ENCODE results near the gene ANKRD65.

Gene ANKRD65

DNA sequence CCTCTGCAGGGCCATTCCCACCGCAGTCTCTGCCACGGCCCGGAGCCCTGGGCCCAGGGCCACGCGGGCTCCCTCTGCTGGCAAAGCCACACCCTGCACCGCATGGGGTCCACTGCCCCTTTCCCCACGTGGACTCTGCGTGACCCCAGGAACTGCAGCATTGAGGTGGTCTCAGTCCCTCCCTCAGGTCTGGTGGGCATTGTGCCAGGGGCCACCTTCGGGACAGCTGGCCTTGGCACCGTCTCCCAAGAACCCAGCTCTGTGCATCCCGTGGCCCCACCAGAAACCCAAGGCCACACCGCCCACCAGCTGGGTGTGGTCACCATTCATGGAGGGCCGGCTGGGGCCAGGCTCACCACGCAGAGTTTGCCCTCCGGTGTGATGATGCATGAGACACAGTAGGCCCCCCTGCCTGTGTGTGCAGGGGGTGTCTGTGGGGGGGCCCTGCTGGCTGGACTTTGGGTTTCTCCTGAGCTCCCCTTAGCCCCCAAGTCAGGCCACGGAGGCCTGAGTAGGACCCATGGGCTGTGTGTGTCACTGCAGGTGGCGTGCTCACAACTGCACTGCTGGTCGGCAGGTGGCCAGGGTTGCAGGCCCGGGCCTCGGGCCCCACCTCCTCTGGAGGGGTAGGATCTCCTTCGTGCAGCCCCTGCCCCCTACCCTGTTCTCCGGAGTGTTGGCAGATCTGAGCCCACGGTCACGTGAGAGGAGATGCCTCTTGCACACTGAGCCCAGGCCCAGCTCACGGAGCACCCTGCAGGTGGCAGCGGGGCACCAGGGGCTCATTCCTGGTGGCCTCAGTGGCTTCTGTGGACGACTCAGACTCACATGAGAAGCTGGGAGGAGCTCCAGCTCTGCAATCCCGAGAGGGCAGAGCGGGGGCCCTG lies 20.2 kb upstream of the ANKRD65 start:
- peak; percentile 20 for DNase-seq

DNA sequence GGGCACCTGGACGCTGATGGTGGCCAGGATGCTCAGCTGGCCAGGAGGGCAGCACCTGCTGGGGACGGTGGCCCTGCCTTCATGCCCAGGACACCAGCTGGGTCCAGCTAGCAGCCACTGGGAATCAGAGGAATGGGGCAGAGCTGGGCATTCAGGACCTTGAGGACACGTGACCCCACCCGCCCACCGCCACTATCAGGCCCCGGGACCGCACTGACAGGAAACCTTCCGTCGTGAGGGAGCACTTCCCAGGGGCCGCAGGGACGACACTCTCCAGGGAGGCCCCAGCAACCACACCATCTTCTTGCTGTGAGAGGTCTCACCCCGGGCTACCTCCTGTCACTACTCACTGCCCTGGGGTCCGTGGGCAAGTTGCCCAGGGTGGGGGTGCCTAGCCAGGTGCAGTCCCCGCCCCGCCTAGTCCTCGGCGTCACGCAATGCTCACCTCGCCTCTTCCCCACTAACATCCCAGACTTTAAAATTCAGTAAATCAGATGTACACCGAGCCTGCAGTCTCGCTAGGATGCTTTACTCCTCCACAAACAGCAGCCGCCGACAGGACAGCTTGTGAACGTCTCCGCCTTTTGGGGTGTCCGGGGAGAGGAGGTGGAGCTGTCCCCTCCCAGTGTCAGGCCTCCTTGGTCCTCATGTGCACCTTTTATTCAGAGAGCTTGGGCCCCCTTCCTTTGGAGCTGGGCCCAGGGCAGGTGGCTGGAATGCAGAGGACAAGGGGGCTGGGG lies 19.4 kb upstream of the ANKRD65 start:
- DNase-seq = no peak

DNA sequence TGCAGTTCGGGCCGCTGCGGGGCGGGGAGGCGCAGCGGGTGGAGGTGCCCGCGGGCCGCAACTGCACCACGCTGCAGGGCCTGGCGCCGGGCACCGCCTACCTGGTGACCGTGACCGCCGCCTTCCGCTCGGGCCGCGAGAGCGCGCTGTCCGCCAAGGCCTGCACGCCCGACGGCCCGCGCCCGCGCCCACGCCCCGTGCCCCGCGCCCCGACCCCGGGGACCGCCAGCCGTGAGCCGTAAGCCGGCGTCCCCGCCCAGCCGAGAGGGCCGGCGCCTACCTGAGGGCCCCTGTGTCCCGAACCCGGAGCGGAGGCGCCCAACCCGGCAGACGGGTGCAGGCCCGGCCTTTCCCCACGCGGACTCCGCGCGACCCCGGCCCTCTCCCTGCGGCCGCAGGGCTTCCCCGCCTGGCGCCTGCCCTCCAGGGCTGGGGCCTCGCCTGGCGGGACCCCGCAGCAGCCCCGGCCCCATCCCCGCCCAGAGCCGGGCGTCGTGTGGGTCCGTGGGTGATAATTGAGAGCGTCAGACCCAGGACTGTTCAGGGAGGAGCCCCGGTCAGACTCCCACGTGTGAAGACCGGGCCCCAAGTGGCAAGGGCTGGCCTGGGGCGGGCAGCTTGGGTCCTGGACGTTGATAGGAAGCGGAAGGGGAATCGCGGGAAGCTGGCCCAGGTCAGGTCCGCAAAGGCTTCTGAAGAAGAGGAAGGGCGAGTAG lies 18.6 kb upstream of the ANKRD65 start:
- no peak for DNase-seq

DNA sequence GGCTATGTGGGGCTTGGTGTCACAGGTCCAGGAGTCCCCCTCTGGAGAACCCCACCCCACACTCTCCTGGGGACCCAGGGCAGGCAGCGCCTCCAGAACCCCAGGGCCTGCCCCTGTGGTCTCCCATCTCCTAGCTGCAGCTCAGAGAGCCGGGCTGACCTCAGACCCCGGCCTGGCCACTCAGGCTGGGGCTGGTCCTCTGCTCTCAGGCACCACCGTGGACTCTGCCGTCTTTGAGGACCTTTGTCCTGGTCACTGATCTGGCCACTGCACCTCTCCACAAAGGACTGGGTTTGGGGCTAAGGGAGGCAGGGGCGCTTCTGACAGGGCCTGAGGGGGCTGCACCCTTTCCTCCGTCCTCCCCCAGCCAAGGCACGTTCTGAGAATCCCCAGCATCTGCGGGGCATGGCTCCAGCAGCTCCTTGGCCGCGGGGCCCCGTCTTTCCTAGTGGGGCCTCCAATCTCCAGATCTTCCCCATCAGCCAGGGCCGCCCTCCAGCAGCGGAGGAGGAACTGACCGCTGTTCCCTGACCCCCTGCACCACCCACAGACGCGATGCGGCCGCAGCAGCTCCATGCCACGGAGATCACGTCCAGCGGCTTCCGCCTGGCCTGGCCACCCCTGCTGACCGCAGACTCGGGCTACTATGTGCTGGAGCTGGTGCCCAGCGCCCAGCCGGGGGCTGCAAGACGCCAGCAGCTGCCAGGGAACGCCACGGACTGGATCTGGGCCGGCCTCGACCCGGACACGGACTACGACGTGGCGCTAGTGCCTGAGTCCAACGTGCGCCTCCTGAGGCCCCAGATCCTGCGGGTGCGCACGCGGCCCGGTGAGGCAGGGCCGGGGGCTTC lies 17.7 kb upstream of the ANKRD65 start:
- no peak for DNase-seq

DNA sequence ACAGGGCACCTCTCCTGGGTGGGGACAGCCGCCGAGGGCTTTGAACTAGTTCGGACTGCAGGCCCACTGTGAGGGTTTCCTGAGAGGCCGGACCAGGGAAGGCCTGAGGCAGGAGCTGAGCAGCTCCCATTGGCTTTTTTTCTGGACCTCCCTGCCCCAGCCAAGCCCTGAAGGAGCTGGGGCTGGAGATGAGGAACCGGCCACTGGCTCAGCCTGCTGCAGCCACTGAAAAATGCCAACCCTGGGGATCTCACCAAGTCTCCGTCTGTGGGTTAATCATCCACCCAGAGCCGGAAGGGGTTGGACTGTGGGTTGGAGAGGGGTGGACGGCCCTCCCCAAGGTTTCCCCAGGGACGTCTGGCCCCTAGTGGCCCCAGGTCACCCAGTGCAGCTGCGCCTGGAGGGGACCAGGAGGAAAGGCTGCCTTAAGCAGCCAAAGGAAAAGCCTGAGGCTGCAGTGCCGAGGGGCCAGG lies 16.9 kb upstream of the ANKRD65 start:
- no peak for DNase-seq

DNA sequence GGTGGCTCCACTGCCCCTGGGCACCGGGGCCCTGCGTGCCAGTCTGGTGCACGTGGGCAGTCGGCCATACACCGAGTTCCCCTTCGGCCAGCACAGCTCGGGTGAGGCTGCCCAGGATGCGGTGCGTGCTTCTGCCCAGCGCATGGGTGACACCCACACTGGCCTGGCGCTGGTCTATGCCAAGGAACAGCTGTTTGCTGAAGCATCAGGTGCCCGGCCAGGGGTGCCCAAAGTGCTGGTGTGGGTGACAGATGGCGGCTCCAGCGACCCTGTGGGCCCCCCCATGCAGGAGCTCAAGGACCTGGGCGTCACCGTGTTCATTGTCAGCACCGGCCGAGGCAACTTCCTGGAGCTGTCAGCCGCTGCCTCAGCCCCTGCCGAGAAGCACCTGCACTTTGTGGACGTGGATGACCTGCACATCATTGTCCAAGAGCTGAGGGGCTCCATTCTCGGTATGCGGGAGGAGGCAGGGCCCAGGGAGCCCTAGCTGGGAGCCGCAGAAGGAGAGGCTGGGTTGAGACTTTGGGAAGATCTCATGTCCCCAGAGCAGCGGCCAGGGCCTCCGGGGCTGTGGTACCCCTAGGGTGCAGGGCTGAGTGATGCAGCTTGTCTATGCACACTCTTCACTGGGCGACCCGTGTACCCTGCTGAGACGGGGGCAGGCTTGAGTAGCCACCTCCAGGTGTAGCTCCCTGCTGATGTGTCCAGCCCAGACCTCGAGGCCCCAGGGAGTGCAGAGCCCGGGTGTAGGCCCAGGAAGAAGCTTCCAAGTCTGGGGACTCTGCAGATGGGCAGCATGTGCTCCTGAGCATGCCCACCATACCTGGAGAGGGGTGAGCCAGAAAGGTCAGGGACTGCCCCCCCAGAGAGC lies 16.2 kb upstream of the ANKRD65 start:
- DNase-seq = no peak

DNA sequence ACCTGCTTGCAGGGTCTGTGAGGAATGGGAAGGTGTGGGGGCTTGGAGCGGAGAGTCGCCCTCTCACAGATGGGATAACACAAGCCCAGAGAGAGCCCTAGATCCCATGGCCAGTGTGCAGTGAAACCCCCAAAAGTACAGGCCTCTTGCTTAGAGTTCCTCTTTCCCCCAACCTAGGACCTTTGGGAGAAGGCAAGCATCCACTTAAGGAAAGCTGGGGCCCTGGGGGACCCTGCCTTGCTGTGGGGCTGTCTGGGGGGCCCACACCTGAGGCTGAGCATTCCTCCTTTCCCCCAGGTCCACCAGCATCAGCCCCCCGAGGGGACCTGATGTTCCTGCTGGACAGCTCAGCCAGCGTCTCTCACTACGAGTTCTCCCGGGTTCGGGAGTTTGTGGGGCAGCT lies 15.6 kb upstream of the ANKRD65 start:
- no peak for DNase-seq

DNA sequence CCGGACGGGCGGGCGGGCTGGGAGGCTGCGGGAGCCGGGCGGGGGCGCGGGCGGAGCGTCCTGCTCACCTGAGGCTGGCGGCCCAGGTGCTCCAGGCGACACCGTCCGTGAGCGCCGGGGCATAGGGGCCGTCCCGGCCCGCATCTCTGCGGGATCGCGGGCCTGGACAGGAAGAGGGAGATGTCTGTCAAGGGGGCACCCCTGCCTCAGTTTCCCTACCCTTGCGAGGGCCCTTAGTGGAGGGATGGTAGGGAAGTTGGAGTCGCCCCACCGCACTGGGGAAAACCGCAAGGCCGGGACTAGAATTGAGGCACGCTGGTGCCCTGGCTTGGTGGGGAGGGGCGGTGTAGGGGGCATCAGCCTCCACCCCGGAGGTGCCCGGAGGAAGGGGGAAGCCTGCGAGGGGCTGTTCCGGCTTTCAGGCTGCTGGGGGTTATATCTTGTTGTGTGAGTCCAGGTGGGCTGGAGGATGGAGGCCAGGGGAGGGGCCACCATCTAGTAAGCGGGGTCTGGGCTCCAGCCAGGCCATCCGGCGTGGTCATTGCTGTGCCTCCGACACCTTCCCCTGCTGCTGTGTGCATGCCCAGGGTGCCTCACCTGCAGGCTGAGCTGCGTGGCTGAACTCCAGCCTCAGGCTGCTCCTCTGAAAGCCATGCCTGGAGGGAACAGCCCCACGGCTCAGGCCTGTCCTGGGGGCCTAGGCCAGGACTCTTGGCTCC lies 15.0 kb upstream of the ANKRD65 start:
- no peak for DNase-seq

DNA sequence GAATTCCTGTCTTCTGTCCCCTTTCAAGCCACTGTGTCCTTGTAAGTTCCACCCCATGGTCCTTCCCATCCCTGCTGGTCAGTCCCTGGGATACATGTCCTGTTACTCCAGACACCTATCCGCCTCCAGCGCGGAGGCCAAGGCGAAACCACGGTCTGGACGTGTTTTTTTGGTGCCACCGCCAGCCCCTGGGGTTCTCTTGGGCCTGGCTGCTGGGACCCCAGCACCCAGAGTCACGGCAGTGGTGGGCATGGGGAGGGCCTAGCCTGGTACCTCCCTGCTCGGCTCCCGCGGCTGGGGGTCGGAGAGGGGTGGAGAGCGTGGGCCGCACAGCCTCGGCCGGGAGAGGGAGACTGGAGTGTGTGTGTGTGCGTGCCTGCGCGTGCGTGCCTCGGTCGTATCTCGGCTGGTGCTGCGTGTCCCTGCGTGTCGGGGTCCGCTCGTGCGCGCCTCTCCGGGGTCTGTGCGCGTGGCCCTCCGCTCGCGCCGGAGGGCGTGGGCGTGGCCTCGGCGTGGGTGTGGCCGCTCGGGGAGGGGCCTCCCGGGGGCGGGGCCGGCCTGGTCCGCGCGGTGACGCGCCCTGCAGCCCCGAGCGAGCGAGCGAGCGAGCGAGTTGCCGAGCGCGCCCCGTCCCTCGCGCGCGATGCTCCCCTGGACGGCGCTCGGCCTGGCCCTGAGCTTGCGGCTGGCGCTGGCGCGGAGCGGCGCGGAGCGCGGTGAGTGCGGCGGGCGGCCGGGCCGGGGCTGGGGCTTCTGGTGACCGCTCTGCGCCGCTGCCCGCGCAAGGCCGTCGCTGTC lies 14.2 kb upstream of the ANKRD65 start, which contains the start of gene VWA1:
VWA1 (plus strand) TSS at position 585 of the 798 bp plus-strand sequence; CDS start at position 644, 59 bp downstream.
- DNase-seq = no peak

DNA sequence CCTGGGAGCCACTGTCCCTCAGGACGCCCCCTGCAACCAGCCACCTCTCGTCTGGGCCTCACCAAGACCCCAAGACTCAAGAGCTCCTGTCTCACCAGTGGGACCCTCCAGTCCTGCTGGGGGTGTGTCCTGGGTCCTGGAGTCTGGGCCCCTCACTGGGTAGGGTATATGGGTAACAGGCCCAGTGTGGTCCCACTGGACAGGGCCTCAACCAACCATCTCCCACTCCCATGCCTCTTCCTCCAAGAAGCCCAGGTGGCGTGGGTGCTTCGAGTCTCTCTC lies 13.7 kb upstream of the ANKRD65 start:
- DNase-seq = no peak

DNA sequence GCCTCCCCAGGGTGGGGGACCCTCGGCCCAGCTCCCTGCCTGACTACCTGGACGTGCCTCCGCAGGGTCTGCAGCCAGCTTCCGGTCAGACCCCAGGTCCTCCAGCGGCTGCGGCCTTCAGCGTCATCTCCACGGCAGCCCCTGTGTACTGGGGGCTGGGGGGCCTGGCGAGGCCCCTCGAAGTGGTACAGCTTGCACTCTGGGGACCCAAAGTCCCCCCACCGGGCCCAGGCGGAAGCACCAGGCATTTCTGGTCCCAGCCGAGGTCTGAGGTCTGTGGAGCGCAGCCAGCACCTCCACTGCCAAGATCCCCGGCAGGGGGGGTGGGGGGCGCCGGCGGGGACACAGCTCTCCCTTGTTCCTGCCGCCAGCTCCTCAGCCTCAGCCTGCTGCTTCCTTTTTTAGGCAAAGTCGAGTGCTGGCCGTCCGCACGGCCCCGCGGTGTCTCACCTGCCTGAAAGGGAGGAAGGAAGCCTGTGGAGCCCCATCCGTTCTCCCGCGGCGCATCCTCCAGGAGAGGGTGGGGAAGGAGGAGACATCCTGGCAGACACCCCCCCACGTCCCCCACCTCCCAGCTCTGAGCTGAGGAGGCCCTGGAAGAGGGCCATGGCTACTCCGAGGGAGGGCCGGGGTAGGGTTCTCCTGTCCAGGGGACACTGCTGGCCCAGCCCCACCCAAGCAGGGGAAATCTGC lies 13.2 kb upstream of the ANKRD65 start:
- no peak for DNase-seq

DNA sequence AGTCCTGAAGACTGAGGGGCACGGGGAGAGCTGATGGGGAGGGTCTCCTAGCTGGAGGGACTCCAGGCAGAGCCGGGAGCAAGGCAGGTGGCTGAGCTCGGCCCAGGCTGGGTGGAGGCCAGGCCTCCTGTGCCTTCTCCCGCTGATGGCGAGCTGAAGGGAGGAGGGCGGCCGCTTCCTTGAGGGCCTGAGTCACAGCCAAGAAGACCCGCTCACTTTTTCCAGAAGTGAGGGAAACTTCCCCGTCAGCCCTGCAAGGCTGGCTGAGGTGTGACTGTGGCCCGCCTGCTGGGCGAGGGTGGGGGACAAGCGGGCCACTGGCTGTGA lies 12.7 kb upstream of the ANKRD65 start:
- no peak for DNase-seq

DNA sequence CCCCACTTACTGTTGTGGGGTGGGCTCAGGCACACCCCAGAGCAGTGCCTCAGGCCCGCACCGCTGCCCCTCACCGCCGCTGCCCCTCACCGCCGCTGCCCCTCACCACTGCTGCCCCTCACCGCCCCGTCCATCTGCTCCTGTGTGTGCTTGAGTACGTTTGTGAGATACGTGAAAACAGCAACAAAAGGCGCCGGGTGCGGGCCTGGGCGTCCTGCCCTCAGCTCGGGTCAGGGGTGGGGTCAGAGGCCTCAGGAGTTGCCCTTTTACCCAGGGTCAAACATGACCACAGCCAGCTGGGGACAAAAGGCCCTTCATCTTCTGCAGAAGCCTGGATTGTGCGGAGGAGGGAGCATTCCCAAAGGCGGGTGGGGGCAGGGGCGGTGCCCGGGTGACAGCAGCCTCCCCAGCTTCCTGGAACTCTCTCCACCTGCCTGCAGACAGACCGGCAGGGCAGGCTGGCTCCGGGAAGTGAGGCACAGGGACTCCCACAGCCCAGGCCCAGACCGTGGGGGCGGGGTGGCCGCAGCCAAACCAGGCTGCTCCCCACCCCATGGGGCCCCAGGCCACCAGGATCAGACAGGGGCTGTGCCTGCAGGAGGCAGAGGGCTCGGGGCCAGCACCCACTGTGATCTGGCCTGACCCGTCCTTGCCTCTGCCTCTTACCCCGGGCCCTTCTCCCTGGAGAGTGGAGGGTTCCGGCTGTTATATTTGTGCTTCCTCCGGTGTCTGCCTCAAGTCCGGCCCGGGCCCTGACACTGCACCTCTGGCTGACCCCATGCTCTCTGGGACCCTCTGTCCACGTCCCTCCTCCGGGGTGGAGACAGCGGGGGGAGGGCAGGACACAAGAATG lies 12.1 kb upstream of the ANKRD65 start:
- DNase-seq = no peak

DNA sequence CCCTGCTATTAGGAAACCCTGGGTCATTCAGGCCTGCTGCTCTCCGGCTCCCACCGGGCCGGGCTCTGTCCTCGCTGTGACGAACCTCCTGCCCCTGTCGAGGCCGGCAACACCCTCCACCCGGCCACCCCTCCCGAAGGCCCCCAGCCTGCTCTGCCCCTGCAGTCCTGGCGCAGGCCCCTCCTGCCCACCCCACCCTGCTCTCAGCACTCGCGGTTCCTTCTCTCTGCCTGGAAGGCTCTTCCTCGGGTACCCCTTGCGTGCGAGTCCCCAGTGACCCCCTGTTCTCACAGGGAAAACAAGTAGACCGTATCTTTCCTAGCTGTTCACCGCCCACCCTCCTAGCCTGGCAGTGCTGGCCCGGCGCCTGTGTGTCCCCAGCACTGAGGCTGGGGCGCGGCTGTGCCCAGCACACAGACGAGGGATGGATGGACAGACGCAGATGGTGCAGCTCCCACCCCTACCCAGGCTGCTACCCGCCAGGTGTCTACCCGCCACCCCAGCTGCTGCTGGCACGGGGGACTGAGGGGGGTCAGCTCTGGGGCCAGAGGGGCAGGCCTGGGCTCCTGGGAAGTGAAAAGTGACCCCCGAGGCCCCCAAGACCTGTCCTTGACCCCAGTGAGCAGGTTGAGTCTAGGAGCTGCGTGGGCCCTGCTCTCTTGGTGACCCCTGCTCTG lies 11.3 kb upstream of the ANKRD65 start:
- DNase-seq = no peak

DNA sequence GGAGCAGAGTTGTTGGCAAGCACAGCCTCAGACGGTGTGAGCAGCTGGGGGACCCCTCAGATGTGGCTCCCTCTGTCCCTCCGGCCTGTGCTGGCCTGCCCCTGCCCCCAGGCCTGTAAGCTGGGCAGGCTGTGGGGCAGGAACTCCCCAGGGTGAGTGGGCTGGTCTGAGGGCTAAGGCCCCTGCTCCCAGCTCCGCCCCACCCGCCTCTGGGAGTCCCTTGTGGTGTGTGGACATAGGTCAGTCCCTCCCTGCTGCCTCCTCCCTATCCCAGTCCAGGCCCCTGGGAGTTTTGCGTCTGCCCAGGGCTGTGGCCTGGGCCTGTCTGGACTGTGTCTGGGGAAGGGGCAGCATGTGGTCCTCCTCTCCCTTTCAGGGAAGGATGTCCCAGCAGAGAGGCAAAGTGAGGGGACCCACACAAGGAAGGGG lies 10.8 kb upstream of the ANKRD65 start:
- DNase-seq = no peak

DNA sequence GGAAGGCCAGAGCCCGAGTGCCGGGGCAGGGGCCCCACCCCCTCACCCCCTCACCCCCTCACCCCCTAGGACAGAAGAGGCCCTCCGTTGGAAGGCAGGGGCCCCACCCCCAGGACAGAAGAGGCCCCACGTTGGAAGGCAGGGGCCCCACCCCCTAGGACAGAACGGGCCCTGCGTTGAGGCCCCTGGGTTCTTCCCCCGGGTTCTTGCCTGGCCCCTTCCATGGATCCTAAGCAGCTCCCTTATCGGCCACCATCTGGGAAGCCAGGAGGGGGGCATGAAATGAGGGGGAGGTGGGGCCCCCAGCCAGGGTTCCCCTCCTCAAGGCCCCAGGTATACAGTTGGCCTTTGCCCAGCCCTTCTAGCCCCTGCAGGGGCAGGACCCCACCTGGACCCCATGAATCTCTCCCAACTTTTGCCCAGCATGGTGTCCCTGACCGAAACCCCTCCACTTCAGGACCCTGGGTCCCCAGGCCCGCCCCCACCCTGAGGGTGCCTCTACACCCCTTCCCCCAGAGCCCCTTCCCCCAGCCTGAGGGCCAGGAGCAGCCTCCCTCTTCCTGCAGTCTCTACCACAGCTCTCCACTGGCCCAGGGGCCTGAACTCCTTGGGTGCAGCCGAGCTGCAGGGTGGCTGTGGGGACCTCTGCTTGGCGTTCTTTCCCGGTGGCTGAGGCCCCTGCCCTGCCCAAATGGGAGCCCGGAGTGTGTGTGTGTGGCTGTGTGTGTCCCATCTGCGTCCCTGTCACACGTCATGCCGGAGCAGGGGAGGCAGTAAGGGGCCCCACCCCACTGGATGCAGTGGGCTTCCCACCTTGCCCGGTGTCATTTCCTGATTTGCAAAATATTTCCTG lies 10.1 kb upstream of the ANKRD65 start:
- DNase-seq = no peak
